HG02798 (cell line): ENCODE data around the gene HSPA12B.
A peak's percentile ranks its signal among the peaks of the same experiment; 100 is the strongest.
"Not testable (repeated sequence)": the region's sequence is repeated elsewhere in the genome, so short reads cannot be mapped to it uniquely, and the experiment has no call there.

Experiments used
- ATAC-seq: cut with Tn5 transposase; IDR thresholded peaks from one replicate; pipeline ENCODE4 v1.9.1; 2021; ENCODE audit warnings: mild to moderate bottlenecking; ENCODE audit not compliant: unreplicated experiment, poor library complexity

Gene HSPA12B

DNA sequence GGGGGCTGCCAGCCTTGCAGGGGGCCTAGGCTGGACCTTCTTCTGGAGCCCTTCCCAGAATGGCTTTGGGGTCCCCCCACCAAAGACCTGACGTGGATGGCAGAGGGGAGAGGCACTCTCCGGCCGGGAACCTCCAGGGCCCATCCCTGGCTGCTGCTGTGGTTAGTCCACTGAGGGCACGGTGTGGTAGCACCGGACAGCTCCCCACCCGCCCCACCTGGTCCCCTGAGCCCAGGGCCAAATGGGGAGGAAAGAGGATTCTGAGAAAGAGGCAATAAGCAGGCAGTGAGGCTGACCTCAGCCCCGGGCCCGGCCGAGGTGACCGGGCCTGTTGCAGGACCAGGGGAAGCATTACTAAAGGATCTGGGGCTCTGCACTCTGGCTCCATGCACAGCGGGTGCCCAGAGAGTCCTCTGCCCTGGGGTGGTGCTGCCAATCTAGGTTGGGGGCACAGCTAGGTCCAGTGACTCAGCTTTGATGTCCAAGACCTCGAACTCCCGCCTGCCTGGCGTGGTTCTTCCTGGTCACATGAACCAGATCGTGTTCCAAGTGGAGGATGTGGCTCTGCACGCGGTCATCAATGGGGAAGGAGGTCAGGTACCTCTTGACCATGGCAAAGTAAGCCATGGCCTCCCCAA is 51.9 kb downstream of the HSPA12B start:
- no peak for ATAC-seq

- ATAC-seq = no peak
Observed at GRCh38 chr20:3784863-3785239, 52.4 kb downstream of the HSPA12B start.

- ATAC-seq = no peak
Observed at GRCh38 chr20:3785240-3786125, 53.0 kb downstream of the HSPA12B start.

DNA sequence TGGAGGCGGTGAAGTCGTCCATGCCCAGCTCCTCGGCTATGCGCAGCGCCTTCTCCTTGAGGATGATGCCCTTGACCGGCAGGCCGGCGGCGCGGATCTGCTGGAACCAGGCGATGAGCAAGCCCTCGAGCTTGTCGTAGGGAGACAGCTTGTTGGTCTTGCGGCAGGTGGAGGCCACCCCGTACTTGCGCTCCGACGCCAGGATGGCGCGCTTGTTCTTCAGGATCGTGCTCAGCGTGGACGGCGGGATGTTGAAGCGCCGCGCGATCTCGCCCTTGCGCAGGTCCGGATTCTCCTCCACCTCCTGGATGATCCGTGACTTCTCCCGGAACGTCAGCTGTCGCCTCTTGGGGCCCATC is 53.6 kb downstream of the HSPA12B start:
- peak; percentile 10 for ATAC-seq

DNA sequence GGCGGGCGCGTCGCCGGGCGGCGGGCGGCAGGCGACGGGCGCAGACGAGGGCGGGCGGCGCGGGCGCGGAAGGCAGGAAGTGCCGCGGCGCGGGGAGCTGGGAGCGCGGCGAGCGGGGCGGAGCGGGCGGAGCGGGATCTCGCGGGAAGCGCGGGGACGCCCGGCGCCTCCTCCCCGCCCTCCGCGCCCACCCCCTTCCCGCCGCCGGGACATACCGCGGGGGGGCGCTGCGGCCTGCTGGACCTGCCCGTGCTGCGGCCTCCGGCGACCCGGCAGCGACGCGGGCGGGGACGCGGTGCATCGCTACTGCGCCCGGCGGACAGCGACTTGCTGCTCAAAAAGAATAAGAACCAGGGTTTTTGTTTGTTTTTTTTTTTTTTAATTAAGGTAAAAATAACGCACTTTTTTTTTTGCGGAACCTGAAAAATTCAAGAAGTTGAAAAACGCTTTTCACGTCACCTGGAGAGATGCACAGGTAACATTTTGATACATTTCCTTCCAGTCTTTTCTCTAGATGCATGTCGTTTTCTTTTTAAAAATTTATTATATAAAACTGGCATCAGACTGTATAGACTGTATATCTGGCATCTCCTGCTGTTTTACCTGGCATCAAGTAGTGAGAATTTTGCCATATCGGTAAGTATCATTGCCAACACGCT is 54.3 kb downstream of the HSPA12B start, which contains the start of gene CENPB:
CENPB (minus strand) TSS at position 76 of the 659 bp plus-strand sequence. CDS start 257 bp downstream, outside the sequence.
- peak; percentile 92 for ATAC-seq

DNA sequence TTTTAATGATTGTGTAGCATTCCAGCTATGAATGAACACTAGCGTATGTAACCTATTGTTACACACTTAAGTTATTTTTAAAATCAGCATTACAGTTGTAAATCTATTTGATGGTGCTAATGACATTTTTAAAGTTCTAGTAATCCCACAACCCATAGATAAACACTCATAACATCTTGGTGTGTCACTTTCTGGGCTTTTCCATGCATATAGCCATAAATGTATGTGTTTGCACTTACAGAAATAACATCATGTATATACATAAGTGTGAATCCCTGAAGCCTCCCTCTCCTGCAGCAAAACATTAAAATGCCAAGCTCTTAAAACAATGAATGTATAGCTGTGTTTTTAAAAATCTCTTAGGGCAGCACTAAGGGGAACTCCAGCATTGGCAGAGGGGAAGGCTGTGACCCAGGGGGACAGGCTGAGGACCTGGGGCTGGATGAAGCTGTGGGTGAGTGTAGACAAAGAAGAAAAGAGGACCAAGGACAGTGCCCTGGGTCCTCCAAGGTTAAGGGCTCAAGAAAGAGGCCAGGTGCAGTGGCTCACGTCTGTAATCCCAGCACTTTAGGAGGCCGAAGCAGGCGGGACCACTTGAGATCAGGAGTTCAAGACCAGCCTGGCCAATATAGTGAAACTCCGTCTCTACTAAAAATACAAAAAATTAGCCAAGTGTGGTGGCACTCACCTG is 55.0 kb downstream of the HSPA12B start:
- no peak for ATAC-seq

DNA sequence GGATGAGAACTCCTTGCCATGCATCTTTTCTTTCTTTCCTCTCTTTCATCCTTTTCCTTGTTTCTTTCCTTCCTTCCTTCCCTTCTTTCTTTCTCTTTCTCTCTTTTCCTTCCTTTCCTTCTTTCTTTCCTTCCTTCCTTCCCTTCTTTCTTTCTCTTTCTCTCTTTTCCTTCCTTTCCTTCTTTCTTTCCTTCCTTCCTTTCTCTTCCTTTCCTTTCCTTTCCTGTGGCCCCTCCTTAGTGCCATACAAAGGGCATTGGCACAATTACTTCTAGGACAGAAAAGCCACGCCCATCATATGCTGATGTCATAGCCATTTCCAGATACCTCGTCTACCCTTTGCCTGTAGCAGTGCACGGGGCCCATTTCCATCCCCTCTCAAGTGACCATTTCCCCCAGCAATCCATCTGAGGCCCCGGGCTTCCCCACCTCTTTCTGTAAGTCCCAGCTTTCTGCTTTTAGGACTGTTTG is 56.2 kb downstream of the HSPA12B start:
- no peak for ATAC-seq

GRCh38 chr20:3789201-3789600 is 56.7 kb downstream of the HSPA12B start:
- ATAC-seq = not testable (repeated sequence)

- not testable (repeated sequence) for ATAC-seq
Observed at GRCh38 chr20:3794168-3794567, 61.7 kb downstream of the HSPA12B start.

GRCh38 chr20:3794701-3795420 is 62.4 kb downstream of the HSPA12B start:
- no peak for ATAC-seq

- peak; percentile 69 for ATAC-seq
Observed at GRCh38 chr20:3795511-3796468, 63.3 kb downstream of the HSPA12B start, which contains the start of gene CDC25B. Gene CDC25B, plus strand, starts transcription at chr20:3796310. Its CDS starts 222 bp downstream, at chr20:3796532.

DNA sequence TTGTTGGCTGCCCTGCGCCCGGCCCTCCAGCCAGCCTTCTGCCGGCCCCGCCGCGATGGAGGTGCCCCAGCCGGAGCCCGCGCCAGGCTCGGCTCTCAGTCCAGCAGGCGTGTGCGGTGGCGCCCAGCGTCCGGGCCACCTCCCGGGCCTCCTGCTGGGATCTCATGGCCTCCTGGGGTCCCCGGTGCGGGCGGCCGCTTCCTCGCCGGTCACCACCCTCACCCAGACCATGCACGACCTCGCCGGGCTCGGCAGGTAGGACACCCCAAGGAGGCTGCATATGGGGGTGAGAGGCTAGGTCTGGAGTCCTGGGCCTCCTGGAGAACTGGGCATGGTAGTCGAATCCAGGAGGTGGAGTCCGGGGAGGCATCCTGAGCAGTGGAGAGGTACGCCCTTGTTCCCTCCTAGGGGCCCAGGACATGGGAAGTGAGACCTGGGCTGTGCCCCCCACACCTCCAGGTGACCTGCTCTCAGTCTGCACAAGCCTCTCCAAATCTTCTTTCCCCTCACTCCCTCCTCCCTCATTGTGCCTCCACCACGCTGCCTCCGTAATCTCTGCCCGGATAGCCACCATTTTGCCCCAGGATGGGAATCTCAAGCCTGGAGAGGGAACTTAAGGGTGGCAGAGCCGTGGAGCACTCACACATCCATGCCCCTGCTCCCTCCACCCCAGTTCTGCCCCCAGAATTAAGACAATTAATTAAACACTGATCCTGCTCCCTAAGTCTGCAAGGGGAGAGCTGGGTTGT is 64.2 kb downstream of the HSPA12B start:
- ATAC-seq = peak; percentile 8

DNA sequence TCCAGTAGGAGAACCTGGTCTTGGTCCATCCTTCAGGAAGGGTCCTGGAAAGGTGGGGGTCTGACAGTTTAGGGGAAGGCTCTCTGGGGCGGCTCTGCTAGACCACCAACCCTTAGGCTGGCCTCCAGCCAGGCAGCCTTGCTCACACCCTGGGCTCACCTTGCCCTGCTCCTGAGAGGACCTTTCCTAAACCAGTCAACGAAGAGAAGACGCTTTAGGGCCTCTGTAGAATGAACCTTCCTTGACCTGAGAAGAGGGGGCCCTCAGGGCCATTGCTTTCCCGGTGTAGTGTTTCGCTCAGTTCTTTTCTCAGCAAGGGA is 64.7 kb downstream of the HSPA12B start:
- no peak for ATAC-seq

DNA sequence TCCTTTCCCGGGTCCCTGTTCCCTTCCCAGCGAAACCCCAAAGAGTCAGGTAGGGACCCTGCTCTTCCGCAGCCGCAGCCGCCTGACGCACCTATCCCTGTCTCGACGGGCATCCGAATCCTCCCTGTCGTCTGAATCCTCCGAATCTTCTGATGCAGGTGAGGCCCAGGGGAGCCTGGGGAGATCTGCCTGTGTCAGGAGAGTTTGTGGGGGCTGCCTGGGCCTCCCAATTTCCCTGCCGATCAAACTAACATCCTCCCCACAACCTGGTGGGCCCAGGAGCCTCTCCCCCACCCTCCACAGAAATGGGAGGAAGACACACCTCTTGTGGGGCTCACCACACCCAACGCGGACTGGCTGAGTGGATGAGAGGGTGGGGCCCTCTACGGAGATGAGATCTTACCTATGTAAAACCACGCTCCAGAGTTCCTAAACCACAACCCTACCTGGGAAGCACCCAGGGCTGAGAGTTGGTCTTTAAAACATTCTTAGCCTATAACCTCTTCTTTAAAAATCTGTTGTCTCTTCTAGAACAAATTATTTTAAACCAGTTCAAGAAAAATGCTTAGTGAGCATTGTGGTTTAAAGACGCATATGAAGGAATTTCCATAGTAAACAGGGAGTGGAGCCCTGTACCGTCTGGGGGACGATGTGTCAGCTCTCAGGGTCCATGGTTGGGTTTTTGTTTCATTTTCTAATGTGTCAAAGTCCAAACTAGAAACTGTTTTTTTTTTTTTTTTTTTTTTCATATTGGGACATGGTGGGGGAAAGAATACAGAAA is 65.3 kb downstream of the HSPA12B start:
- ATAC-seq = peak; percentile 20

GRCh38 chr20:3798373-3798768 is 65.9 kb downstream of the HSPA12B start:
- ATAC-seq = no peak

DNA sequence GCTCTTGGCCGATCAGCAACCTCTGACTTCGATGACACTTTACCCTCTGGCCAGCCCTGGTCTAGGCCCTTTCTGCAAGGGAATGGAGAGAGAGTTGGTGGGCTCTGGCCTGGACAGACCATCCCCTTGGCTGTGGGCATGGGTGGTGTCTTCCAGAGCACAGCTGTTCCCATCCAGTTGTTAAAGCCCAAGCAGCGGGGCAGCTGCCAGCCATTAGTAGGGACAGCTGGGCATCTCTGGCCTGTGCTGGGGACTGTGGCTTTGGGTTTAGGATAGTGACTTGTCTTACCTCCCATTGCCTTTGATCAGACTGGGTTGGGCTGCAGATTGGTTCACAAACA is 66.4 kb downstream of the HSPA12B start:
- no peak for ATAC-seq

- no peak for ATAC-seq
Observed at GRCh38 chr20:3800256-3800877, 67.9 kb downstream of the HSPA12B start.
